ENCODE results near the gene HILPDA.

Gene HILPDA

GRCh38 chr7:128448751-128449302 lies 6.9 kb upstream of the HILPDA start:
- peaks cover 21% of the 10 kb centered on the region for H3K4me1 ChIP-seq
- no peaks in the 10 kb centered on the region for H3K27me3 ChIP-seq
- no peaks in the 10 kb centered on the region for H3K9me3 ChIP-seq
- DNase-seq: no peak
- no peaks in the 10 kb centered on the region for H3K36me3 ChIP-seq
- no peak overlapping the region for H3K4me3 ChIP-seq (ENCODE audit: low read depth, low read length)
- TF ChIP-seq CTCF (IDR thresholded peaks at IDR 0.05; ENCODE audit: low read depth, low read length): no peak

DNA sequence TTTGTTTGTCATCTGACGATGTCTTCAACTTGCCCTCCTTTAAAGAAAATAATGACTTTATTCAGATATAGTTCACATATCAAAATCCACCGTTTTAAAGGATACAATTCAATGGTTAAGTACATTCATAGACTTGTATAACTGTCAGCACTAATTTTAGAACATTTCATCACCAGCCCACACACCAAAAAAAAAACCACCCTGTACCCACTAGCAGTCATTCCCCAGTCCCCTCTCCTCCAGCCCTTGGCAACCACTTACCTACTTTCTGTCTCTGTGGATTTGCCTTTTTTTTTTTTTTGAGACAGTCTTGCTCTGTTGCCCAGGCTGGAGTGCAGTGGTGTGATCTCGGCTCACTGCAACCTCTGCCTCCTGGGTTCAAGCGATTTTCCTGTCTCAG lies 5.3 kb upstream of the HILPDA start:
- Histone ChIP-seq H3K27me3 (no peaks in the 10 kb centered on the region), H3K4me1 (peaks cover 29% of the 10 kb centered on the region), H3K4me3 (ENCODE audit: low read depth, low read length) (no peak overlapping the region), H3K9me3 (no peaks in the 10 kb centered on the region), H3K36me3 (no peaks in the 10 kb centered on the region)
- TF ChIP-seq CTCF (IDR thresholded peaks at IDR 0.05; ENCODE audit: low read depth, low read length): no peak
- DNase-seq: no peak

DNA sequence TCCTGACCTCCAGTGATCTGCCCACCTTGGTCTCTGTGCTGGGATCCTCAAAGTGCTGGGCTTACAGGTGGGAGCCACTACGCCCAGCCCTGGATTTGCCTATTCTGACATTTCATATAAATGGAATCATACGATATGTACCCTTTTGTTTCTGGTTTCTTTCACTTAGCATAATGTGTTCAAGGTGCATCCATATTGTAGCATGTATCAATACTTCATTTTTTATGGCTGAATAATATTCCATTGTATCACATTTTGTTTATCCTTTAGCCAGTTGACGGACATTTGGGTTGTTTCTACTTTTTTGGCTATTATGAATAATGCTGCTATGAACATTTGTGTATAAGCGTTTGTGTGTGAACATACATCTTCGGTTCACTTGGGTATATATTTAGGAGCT lies 4.8 kb upstream of the HILPDA start:
- TF ChIP-seq CTCF (IDR thresholded peaks at IDR 0.05; ENCODE audit: low read depth, low read length): no peak
- DNase-seq: no peak
- Histone ChIP-seq H3K36me3 (no peaks in the 10 kb centered on the region), H3K4me3 (ENCODE audit: low read depth, low read length) (no peak overlapping the region), H3K27me3 (no peaks in the 10 kb centered on the region), H3K4me1 (peaks cover 24% of the 10 kb centered on the region), H3K9me3 (no peaks in the 10 kb centered on the region)

- Histone ChIP-seq H3K4me3 (ENCODE audit: low read depth, low read length) (no peak overlapping the region), H3K27me3 (no peaks in the 10 kb centered on the region), H3K4me1 (peaks cover 16% of the 10 kb centered on the region), H3K9me3 (no peaks in the 10 kb centered on the region), H3K36me3 (peaks cover 7% of the 10 kb centered on the region)
- no peak for DNase-seq
- no peak for TF ChIP-seq CTCF (IDR thresholded peaks at IDR 0.05; ENCODE audit: low read depth, low read length)
These were observed 3.1 kb upstream of the HILPDA start for GRCh38 chr7:128452552-128452951.

DNA sequence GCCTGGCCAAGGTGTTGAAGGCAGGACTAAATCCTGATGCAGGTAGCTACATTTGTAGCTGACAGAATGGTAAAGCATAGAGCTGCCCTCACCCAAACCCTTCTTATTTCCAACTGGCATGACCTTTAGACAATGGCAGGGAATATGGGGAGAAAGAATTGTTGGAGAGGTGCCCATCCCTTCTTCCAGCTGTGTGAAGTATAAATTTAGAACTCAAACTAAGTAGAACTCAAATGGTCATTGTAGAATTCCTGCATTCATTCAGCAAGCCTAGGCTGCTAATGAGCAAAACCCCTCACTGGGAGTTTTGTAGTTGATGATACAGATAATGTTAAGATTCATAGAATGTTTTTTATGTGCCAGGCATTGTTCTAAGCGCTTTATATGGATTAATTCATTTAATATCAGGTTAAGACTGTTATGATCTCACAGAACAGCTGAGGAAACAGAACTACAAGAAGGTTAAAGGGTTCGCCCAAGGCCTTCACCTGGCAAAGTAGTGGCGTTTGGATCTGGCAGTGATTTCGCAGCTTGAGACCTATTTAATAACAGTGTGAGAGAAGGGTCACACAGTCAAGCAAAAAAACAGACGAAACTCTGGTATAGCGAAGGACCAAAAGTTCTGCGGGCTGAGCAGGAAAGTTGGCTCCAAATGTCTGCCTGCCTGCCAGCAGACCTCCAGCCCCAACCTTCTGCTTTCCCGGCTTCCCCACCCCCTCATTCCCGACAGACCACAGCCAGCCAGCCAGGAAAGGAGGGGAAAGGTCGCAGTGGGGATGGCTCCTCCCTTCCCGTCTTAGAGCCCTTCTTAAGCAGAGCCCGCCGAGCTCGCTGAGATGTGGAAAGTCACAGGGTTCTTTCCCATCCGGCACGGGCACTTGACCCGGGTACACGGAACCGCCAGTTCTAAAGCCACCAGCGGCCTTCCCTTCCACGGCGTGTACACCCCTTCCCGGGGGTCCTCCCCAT lies 1.6 kb upstream of the HILPDA start:
- Histone ChIP-seq H3K4me1 (peaks cover 16% of the 10 kb centered on the region), H3K9me3 (no peaks in the 10 kb centered on the region), H3K27me3 (no peaks in the 10 kb centered on the region), H3K36me3 (peaks cover 7% of the 10 kb centered on the region), H3K4me3 (ENCODE audit: low read depth, low read length) (peak overlapping the region; percentile 34)
- DNase-seq: peak; percentile 94
- TF ChIP-seq CTCF (IDR thresholded peaks at IDR 0.05; ENCODE audit: low read depth, low read length): no peak

Data from BE2C (cell line).